GM12892 (cell line): ENCODE data around the gene FABP6.
A peak's percentile ranks its signal among the peaks of the same experiment; 100 is the strongest.

Experiments used
- DNase-seq: peaks from one replicate; pipeline ENCODE4 v3.0.0; 2011; ENCODE audit not compliant: insufficient read length
- FAIRE-seq: peaks from 2 replicates; lab custom pipeline; 2011; peaks lifted over from hg19 to GRCh38; lab: Jason Lieb, UNC
- POLR2A ChIP-seq: IDR thresholded peaks from 2 replicates; pipeline ENCODE4 v1.6.1; 2011; ENCODE audit warnings: low read depth, low read length, control low read depth
- POLR2AphosphoS5 ChIP-seq: IDR thresholded peaks from 2 replicates; pipeline ENCODE4 v1.6.1; 2011; ENCODE audit warnings: low read depth, low read length, control low read depth
- TAF1 ChIP-seq: IDR thresholded peaks from 2 replicates; pipeline ENCODE4 v1.6.1; 2011; ENCODE audit warnings: low read depth, mild to moderate bottlenecking, control low read depth, low read length, borderline replicate concordance

Gene FABP6

GRCh38 chr5:160197341-160198144, 31.8 kb upstream of the FABP6 start:
- no peak for FAIRE-seq

GRCh38 chr5:160198146-160198545, 31.2 kb upstream of the FABP6 start:
- FAIRE-seq (no peak), DNase-seq (no peak)

More at GRCh38 chr5:160197341-160198144, 31.8 kb upstream of the FABP6 start:
- no peak for DNase-seq
- TF ChIP-seq TAF1 (no peak), POLR2A (no peak), POLR2AphosphoS5 (no peak)

GRCh38 chr5:160198841-160199409, 30.4 kb upstream of the FABP6 start:
- TF ChIP-seq POLR2A = no peak
- TF ChIP-seq POLR2AphosphoS5 = no peak
- TF ChIP-seq TAF1 = no peak
- no peak for FAIRE-seq
- DNase-seq = no peak

More at GRCh38 chr5:160198146-160198545, 31.2 kb upstream of the FABP6 start:
- TF ChIP-seq POLR2A = no peak
- TF ChIP-seq TAF1 = no peak
- no peak for TF ChIP-seq POLR2AphosphoS5

- no peak for TF ChIP-seq TAF1
- no peak for TF ChIP-seq POLR2AphosphoS5
- TF ChIP-seq POLR2A = no peak
- FAIRE-seq (no peak), DNase-seq (peak; percentile 83)
Measured at GRCh38 chr5:160199410-160199911, 29.8 kb upstream of the FABP6 start.

GRCh38 chr5:160207061-160207460, 22.2 kb upstream of the FABP6 start:
- no peak for TF ChIP-seq POLR2AphosphoS5
- no peak for TF ChIP-seq TAF1
- DNase-seq (no peak), FAIRE-seq (no peak)

GRCh38 chr5:160209917-160210316, 19.4 kb upstream of the FABP6 start:
- no peak for TF ChIP-seq POLR2A
- TF ChIP-seq POLR2AphosphoS5 = no peak
- TF ChIP-seq TAF1 = no peak
- FAIRE-seq (no peak), DNase-seq (no peak)

GRCh38 chr5:160210606-160211005, 18.7 kb upstream of the FABP6 start:
- TF ChIP-seq TAF1 = no peak
- no peak for TF ChIP-seq POLR2A
- TF ChIP-seq POLR2AphosphoS5 = no peak
- DNase-seq (no peak), FAIRE-seq (no peak)

GRCh38 chr5:160211352-160211751, 18.0 kb upstream of the FABP6 start:
- DNase-seq (no peak), FAIRE-seq (no peak)
- TF ChIP-seq POLR2AphosphoS5 (no peak), POLR2A (no peak), TAF1 (no peak)

GRCh38 chr5:160213537-160213936, 15.8 kb upstream of the FABP6 start:
- DNase-seq (no peak), FAIRE-seq (no peak)
- no peak for TF ChIP-seq TAF1
- TF ChIP-seq POLR2AphosphoS5 = no peak
- no peak for TF ChIP-seq POLR2A

- DNase-seq (no peak), FAIRE-seq (peak; percentile 33)
- TF ChIP-seq POLR2AphosphoS5 (no peak), TAF1 (no peak), POLR2A (no peak)
Measured at GRCh38 chr5:160219356-160219755, 9.9 kb upstream of the FABP6 start.

- DNase-seq = no peak
- TF ChIP-seq TAF1 (no peak), POLR2A (no peak), POLR2AphosphoS5 (no peak)
- FAIRE-seq = peak; percentile 68
Measured at GRCh38 chr5:160221082-160221481, 8.2 kb upstream of the FABP6 start.

GRCh38 chr5:160227012-160227411, 2.3 kb upstream of the FABP6 start:
- DNase-seq = no peak
- TF ChIP-seq POLR2AphosphoS5 (no peak), TAF1 (no peak), POLR2A (no peak)
- no peak for FAIRE-seq
